Measurements from ENCODE around the gene PRPF6. TPM values are rescaled to one million over a fixed set of nuclear protein-coding genes. Genes with fewer than 3 reads are reported as not detected.

The PRPF6 gene
- total and polyA plus RNA-seq, 2 of the 13 experiments (the other 11 are each of a cell fraction or from before 2014, with no cell fraction given): 63.7 to 101 TPM

GRCh38 chr20:63973636-63974401 is 7.1 kb upstream of the PRPF6 start (continued):
- peak; percentile 83 for TF ChIP-seq GABPB1 (CRISPR knock-in tag; IDR thresholded peaks at IDR 0.05)
- TF ChIP-seq TRIM24 (CRISPR knock-in tag; IDR thresholded peaks at IDR 0.05): no peak
- 0 out of 2 replicates have a peak, but pooled peaks have one; percentile 70 for TF ChIP-seq ZNF709 (CRISPR knock-in tag; IDR thresholded peaks at IDR 0.05)
- no peak for TF ChIP-seq JARID2 (CRISPR knock-in tag; IDR thresholded peaks at IDR 0.05; ENCODE audit: insufficient replicate concordance)
- TF ChIP-seq ZNF18 (CRISPR knock-in tag; IDR thresholded peaks at IDR 0.05; ENCODE audit: insufficient replicate concordance): peak; percentile 93
- peak; percentile 87 for TF ChIP-seq GATAD2A (CRISPR knock-in tag; IDR thresholded peaks at IDR 0.05)
- 0 out of 2 replicates have a peak, but pooled peaks have one; percentile 37 for TF ChIP-seq RERE (CRISPR knock-in tag; IDR thresholded peaks at IDR 0.05; ENCODE audit: low read depth)
- no peak for TF ChIP-seq PHF20 (CRISPR knock-in tag; IDR thresholded peaks at IDR 0.05)
- TF ChIP-seq ZFYVE20 (CRISPR knock-in tag; IDR thresholded peaks at IDR 0.05; ENCODE audit: borderline replicate concordance, low read depth): no peak
- TF ChIP-seq MIXL1 (CRISPR knock-in tag; IDR thresholded peaks at IDR 0.05): peak; percentile 87; the same call in 1 of the 2 replicates
- TF ChIP-seq ZNF563 (CRISPR knock-in tag; IDR thresholded peaks at IDR 0.05): peak; percentile 86
- peak; percentile 86; the same call in 1 of the 2 replicates for TF ChIP-seq MAF1 (CRISPR knock-in tag; IDR thresholded peaks at IDR 0.05; ENCODE audit: borderline replicate concordance)
- peak; percentile 87 for TF ChIP-seq PATZ1 (CRISPR knock-in tag; IDR thresholded peaks at IDR 0.05)
- TF ChIP-seq ZBTB4 (CRISPR knock-in tag; IDR thresholded peaks at IDR 0.05; ENCODE audit: borderline replicate concordance): peak; percentile 74; the same call in 1 of the 2 replicates
- no peak for TF ChIP-seq ZNF383 (CRISPR knock-in tag; IDR thresholded peaks at IDR 0.05; ENCODE audit: borderline replicate concordance)
- peak; percentile 68; the same call in 1 of the 2 replicates for TF ChIP-seq TARDBP (CRISPR knock-in tag; IDR thresholded peaks at IDR 0.05)

Measured in HepG2 (cell line).